OCI-LY1 (cell line): ENCODE results near the gene SMYD3.

Source experiments
- H2AFZ ChIP-seq: fragments of 200-600 bp; sonication (generic), shearing (Covaris generic); 2 replicates; pipeline ENCODE4 v1.6.0; 2014; ENCODE audit warnings: antibody characterized with exemption, mild to moderate bottlenecking, low read length
- H3F3A ChIP-seq: fragments of 200-600 bp; sonication (generic), shearing (Covaris generic); 2 replicates; pipeline ENCODE4 v1.6.0; 2014; ENCODE audit warnings: mild to moderate bottlenecking, antibody characterized with exemption, low read length, moderate library complexity; ENCODE audit not compliant: insufficient read depth
- H3K27ac ChIP-seq: fragments of 200-600 bp; sonication (generic); 2 replicates; pipeline ENCODE4 v1.5.1; 2014; ENCODE audit warnings: low read length, mixed run types, mild to moderate bottlenecking, low read depth; ENCODE audit not compliant: poor library complexity, severe bottlenecking
- H3K27me3 ChIP-seq: fragments of 200-600 bp; sonication (generic); 2 replicates; pipeline ENCODE4 v1.6.0; 2014; ENCODE audit warnings: antibody characterized with exemption, mild to moderate bottlenecking, low read length, moderate library complexity; ENCODE audit not compliant: insufficient read depth
- H3K36me3 ChIP-seq: fragments of 200-600 bp; sonication (generic); 2 replicates; pipeline ENCODE4 v1.6.1; 2014; ENCODE audit warnings: mild to moderate bottlenecking, antibody characterized with exemption, low read length, moderate library complexity, mixed read lengths; ENCODE audit not compliant: insufficient read depth
- H3K4me1 ChIP-seq: fragments of 200-600 bp; sonication (generic); 2 replicates; pipeline ENCODE4 v1.5.1; 2014; ENCODE audit warnings: mild to moderate bottlenecking, low read length, moderate library complexity; ENCODE audit not compliant: insufficient read depth, severe bottlenecking
- H3K4me2 ChIP-seq: fragments of 200-600 bp; sonication (generic), shearing (Covaris generic); 2 replicates; pipeline ENCODE4 v1.6.1; 2014; ENCODE audit warnings: low read length
- H3K4me3 ChIP-seq: fragments of 200-600 bp; sonication (generic); 2 replicates; pipeline ENCODE4 v1.5.1; 2014; ENCODE audit warnings: low read length, low read depth, mild to moderate bottlenecking, mixed read lengths; ENCODE audit not compliant: poor library complexity, severe bottlenecking
- H3K79me2 ChIP-seq: fragments of 200-600 bp; shearing (Covaris generic); 2 replicates; pipeline ENCODE4 v1.6.1; 2016; ENCODE audit warnings: mixed run types, low read length, mixed read lengths; ENCODE audit not compliant: insufficient read depth
- H3K9ac ChIP-seq: fragments of 200-600 bp; sonication (generic), shearing (Covaris generic); 2 replicates; pipeline ENCODE4 v1.6.1; 2014; ENCODE audit warnings: mild to moderate bottlenecking, low read length, mixed read lengths
- H3K9me2 ChIP-seq: fragments of 200-600 bp; sonication (generic), shearing (Covaris generic); 2 replicates; pipeline ENCODE4 v1.6.1; 2014; ENCODE audit warnings: low read depth, mild to moderate bottlenecking, low read length, mixed read lengths
- H3K9me3 ChIP-seq: fragments of 200-600 bp; shearing (Covaris generic); 2 replicates; pipeline ENCODE4 v1.6.1; 2014; ENCODE audit warnings: low read length, mixed read lengths
- H4K20me1 ChIP-seq: fragments of 200-600 bp; sonication (generic), shearing (Covaris generic); 2 replicates; pipeline ENCODE4 v1.6.0; 2016; ENCODE audit warnings: mild to moderate bottlenecking, low read length; ENCODE audit not compliant: insufficient read depth
- CTCF ChIP-seq: fragments of 200-600 bp; sonication (generic), shearing (Covaris generic); IDR thresholded peaks from 2 replicates; pipeline ENCODE4 v1.5.1; 2017; ENCODE audit warnings: mild to moderate bottlenecking, antibody characterized with exemption, low read length, moderate library complexity, mixed read lengths
- EZH2 ChIP-seq: fragments of 200-600 bp; sonication (generic), shearing (Covaris generic); IDR thresholded peaks from 2 replicates; pipeline ENCODE4 v1.8.0; 2017; ENCODE audit warnings: borderline replicate concordance, mixed run types, mild to moderate bottlenecking, antibody characterized with exemption, low read length, moderate library complexity, mixed read lengths

The SMYD3 gene

GRCh38 chr1:246318036-246318359 is 189.1 kb downstream of the SMYD3 start:
- H3K4me3 ChIP-seq: no peak overlapping the region
- no peaks in the 10 kb centered on the region for H3K27me3 ChIP-seq
- H3K9me3 ChIP-seq: no peaks in the 10 kb centered on the region
- H3K27ac ChIP-seq: no peak overlapping the region
- H4K20me1 ChIP-seq: no peaks in the 10 kb centered on the region
- no peaks in the 10 kb centered on the region for H3K79me2 ChIP-seq
- no peaks in the 10 kb centered on the region for H3K36me3 ChIP-seq
- no peaks in the 10 kb centered on the region for H3K4me1 ChIP-seq
- no peak overlapping the region for H2AFZ ChIP-seq
- H3K9me2 ChIP-seq: no peaks in the 10 kb centered on the region
- no peak overlapping the region for H3K9ac ChIP-seq
- H3F3A ChIP-seq: no peaks in the 10 kb centered on the region
- no peak overlapping the region for H3K4me2 ChIP-seq
- no peak for TF ChIP-seq CTCF
- no peak for TF ChIP-seq EZH2

GRCh38 chr1:246317332-246318035 is 189.6 kb downstream of the SMYD3 start:
- no peak overlapping the region for H3K4me3 ChIP-seq
- H3K4me2 ChIP-seq: no peak overlapping the region
- H3K9me3 ChIP-seq: no peaks in the 10 kb centered on the region
- no peaks in the 10 kb centered on the region for H3K36me3 ChIP-seq
- no peak overlapping the region for H3K27ac ChIP-seq
- no peak overlapping the region for H2AFZ ChIP-seq
- TF ChIP-seq EZH2: no peak
- no peaks in the 10 kb centered on the region for H3F3A ChIP-seq
- H3K9ac ChIP-seq: no peak overlapping the region
- no peaks in the 10 kb centered on the region for H3K79me2 ChIP-seq
- no peaks in the 10 kb centered on the region for H3K27me3 ChIP-seq
- H3K9me2 ChIP-seq: no peaks in the 10 kb centered on the region
- H4K20me1 ChIP-seq: no peaks in the 10 kb centered on the region
- H3K4me1 ChIP-seq: no peaks in the 10 kb centered on the region

- Histone ChIP-seq H3K4me3 (no peak overlapping the region), H4K20me1 (no peaks in the 10 kb centered on the region), H3K79me2 (no peaks in the 10 kb centered on the region), H3K36me3 (0 out of 2 replicates have a peak, but pooled peaks cover 6% of the 10 kb centered on the region), H3K9me3 (no peaks in the 10 kb centered on the region), H2AFZ (no peak overlapping the region), H3F3A (no peaks in the 10 kb centered on the region), H3K9me2 (no peaks in the 10 kb centered on the region), H3K4me2 (no peak overlapping the region), H3K9ac (no peak overlapping the region), H3K4me1 (peaks cover 3% of the 10 kb centered on the region), H3K27me3 (no peaks in the 10 kb centered on the region), H3K27ac (no peak overlapping the region)
- TF ChIP-seq CTCF: no peak
- no peak for TF ChIP-seq EZH2
These were observed 195.6 kb downstream of the SMYD3 start for GRCh38 chr1:246311461-246311860.
